ENCODE results near the gene ITPA. TPM values are rescaled to one million over a fixed set of nuclear protein-coding genes. Genes with fewer than 3 reads are reported as not detected.

Gene ITPA
- total and polyA plus RNA-seq, 2 experiments from 2014 or later: 57.5 to 81.7 TPM

DNA sequence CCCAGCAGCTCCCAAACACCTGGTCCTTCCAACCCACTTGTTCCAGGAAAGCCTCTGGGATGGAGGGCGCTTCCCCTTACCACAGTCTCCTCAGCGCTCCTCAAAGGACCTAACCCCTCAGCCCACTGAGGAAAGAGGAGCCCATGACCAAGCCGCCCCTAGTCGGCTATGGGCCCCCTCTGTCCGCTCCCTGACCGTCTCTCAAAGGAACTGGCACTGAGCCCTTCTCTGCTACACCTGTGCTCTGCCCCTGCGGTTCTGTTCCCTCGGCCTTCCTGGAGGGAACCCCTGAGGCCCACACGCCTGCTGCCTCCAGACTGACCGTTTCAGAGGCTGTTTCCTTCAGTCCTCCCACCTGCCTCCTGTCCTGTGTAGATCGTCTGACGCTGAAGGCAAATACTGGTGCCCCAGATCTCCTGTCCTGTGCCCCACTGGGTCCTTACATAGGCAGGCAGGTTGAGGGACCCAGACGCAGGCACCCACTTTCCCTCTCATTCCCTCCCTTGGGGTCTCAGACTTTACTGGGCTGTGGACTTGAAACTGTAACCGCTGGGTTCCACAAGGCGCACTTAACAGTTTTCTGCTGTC is 31.6 kb downstream of the ITPA start:
- no peaks in the 10 kb centered on the region for H3K36me3 ChIP-seq (ENCODE audit: insufficient read depth)
- peaks cover 46% of the 10 kb centered on the region for H3K27me3 ChIP-seq (ENCODE audit: insufficient read depth)
- H4K20me1 ChIP-seq (replicated peaks; ENCODE audit: insufficient read depth): no peaks in the 10 kb centered on the region; the same call in 1 of the 2 replicates
- peak overlapping the region; percentile 96 for H3K4me3 ChIP-seq
- Mint-ChIP-seq H3K4me3 (peak overlapping the region; percentile 91), H3K9me3 (no peaks in the 10 kb centered on the region), H3K27ac (no peak overlapping the region), H3K4me1 (peaks cover 19% of the 10 kb centered on the region), H3K36me3 (ENCODE audit: low read depth) (peaks cover 7% of the 10 kb centered on the region; the same call in 1 of the 3 replicates), H3K27me3 (ENCODE audit: insufficient read depth, low read depth, poor library complexity) (peaks cover 57% of the 10 kb centered on the region)
- H3F3A ChIP-seq (replicated peaks; ENCODE audit: low read depth): 0 out of 2 replicates have a peak, but pooled peaks cover 6% of the 10 kb centered on the region
- no peak for DNase-seq (ENCODE audit: low spot score)
- no peak overlapping the region for H3K27ac ChIP-seq (ENCODE audit: low read depth)
- no peaks in the 10 kb centered on the region for H3K9me2 ChIP-seq (ENCODE audit: insufficient read depth)
- TF ChIP-seq, protein P1, sequence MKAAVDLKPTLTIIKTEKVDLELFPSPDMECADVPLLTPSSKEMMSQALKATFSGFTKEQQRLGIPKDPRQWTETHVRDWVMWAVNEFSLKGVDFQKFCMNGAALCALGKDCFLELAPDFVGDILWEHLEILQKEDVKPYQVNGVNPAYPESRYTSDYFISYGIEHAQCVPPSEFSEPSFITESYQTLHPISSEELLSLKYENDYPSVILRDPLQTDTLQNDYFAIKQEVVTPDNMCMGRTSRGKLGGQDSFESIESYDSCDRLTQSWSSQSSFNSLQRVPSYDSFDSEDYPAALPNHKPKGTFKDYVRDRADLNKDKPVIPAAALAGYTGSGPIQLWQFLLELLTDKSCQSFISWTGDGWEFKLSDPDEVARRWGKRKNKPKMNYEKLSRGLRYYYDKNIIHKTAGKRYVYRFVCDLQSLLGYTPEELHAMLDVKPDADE (IDR thresholded peaks at IDR 0.05): no peak
- TF ChIP-seq EZH2phosphoT487 (IDR thresholded peaks at IDR 0.05; ENCODE audit: unreplicated experiment) (no peak), NANOG (IDR thresholded peaks at IDR 0.05; ENCODE audit: borderline replicate concordance) (no peak), CREB1 (CRISPR knock-in tag; IDR thresholded peaks at IDR 0.05; ENCODE audit: low read depth) (no peak), ZNF331 (CRISPR knock-in tag; IDR thresholded peaks at IDR 0.05; ENCODE audit: low read depth) (no peak), STAT1 (IDR thresholded peaks at IDR 0.05; ENCODE audit: unreplicated experiment) (no peak), JUNB (IDR thresholded peaks at IDR 0.05; ENCODE audit: unreplicated experiment) (no peak), ZNF114 (CRISPR knock-in tag; IDR thresholded peaks at IDR 0.05) (no peak), POLR2AphosphoS5 (IDR thresholded peaks at IDR 0.05; ENCODE audit: low read depth) (no peak), EZH2 (IDR thresholded peaks at IDR 0.05; ENCODE audit: low read depth, unreplicated experiment) (no peak)
- TF ChIP-seq, protein P2, sequence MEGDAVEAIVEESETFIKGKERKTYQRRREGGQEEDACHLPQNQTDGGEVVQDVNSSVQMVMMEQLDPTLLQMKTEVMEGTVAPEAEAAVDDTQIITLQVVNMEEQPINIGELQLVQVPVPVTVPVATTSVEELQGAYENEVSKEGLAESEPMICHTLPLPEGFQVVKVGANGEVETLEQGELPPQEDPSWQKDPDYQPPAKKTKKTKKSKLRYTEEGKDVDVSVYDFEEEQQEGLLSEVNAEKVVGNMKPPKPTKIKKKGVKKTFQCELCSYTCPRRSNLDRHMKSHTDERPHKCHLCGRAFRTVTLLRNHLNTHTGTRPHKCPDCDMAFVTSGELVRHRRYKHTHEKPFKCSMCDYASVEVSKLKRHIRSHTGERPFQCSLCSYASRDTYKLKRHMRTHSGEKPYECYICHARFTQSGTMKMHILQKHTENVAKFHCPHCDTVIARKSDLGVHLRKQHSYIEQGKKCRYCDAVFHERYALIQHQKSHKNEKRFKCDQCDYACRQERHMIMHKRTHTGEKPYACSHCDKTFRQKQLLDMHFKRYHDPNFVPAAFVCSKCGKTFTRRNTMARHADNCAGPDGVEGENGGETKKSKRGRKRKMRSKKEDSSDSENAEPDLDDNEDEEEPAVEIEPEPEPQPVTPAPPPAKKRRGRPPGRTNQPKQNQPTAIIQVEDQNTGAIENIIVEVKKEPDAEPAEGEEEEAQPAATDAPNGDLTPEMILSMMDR (conservative IDR thresholded peaks at IDR 0.05; ENCODE audit: low read depth in 2 of 2): no peak
- TF ChIP-seq, protein P3, sequence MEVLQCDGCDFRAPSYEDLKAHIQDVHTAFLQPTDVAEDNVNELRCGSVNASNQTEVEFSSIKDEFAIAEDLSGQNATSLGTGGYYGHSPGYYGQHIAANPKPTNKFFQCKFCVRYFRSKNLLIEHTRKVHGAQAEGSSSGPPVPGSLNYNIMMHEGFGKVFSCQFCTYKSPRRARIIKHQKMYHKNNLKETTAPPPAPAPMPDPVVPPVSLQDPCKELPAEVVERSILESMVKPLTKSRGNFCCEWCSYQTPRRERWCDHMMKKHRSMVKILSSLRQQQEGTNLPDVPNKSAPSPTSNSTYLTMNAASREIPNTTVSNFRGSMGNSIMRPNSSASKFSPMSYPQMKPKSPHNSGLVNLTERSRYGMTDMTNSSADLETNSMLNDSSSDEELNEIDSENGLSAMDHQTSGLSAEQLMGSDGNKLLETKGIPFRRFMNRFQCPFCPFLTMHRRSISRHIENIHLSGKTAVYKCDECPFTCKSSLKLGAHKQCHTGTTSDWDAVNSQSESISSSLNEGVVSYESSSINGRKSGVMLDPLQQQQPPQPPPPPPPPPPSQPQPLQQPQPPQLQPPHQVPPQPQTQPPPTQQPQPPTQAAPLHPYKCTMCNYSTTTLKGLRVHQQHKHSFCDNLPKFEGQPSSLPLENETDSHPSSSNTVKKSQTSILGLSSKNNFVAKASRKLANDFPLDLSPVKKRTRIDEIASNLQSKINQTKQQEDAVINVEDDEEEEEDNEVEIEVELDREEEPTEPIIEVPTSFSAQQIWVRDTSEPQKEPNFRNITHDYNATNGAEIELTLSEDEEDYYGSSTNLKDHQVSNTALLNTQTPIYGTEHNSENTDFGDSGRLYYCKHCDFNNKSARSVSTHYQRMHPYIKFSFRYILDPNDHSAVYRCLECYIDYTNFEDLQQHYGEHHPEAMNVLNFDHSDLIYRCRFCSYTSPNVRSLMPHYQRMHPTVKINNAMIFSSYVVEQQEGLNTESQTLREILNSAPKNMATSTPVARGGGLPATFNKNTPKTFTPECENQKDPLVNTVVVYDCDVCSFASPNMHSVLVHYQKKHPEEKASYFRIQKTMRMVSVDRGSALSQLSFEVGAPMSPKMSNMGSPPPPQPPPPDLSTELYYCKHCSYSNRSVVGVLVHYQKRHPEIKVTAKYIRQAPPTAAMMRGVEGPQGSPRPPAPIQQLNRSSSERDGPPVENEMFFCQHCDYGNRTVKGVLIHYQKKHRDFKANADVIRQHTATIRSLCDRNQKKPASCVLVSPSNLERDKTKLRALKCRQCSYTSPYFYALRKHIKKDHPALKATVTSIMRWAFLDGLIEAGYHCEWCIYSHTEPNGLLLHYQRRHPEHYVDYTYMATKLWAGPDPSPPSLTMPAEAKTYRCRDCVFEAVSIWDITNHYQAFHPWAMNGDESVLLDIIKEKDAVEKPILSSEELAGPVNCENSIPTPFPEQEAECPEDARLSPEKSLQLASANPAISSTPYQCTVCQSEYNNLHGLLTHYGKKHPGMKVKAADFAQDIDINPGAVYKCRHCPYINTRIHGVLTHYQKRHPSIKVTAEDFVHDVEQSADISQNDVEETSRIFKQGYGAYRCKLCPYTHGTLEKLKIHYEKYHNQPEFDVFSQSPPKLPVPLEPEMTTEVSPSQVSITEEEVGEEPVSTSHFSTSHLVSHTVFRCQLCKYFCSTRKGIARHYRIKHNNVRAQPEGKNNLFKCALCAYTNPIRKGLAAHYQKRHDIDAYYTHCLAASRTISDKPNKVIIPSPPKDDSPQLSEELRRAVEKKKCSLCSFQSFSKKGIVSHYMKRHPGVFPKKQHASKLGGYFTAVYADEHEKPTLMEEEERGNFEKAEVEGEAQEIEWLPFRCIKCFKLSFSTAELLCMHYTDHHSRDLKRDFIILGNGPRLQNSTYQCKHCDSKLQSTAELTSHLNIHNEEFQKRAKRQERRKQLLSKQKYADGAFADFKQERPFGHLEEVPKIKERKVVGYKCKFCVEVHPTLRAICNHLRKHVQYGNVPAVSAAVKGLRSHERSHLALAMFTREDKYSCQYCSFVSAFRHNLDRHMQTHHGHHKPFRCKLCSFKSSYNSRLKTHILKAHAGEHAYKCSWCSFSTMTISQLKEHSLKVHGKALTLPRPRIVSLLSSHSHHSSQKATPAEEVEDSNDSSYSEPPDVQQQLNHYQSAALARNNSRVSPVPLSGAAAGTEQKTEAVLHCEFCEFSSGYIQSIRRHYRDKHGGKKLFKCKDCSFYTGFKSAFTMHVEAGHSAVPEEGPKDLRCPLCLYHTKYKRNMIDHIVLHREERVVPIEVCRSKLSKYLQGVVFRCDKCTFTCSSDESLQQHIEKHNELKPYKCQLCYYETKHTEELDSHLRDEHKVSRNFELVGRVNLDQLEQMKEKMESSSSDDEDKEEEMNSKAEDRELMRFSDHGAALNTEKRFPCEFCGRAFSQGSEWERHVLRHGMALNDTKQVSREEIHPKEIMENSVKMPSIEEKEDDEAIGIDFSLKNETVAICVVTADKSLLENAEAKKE (CRISPR knock-in tag; IDR thresholded peaks at IDR 0.05): no peak
- TF ChIP-seq, protein P4, sequence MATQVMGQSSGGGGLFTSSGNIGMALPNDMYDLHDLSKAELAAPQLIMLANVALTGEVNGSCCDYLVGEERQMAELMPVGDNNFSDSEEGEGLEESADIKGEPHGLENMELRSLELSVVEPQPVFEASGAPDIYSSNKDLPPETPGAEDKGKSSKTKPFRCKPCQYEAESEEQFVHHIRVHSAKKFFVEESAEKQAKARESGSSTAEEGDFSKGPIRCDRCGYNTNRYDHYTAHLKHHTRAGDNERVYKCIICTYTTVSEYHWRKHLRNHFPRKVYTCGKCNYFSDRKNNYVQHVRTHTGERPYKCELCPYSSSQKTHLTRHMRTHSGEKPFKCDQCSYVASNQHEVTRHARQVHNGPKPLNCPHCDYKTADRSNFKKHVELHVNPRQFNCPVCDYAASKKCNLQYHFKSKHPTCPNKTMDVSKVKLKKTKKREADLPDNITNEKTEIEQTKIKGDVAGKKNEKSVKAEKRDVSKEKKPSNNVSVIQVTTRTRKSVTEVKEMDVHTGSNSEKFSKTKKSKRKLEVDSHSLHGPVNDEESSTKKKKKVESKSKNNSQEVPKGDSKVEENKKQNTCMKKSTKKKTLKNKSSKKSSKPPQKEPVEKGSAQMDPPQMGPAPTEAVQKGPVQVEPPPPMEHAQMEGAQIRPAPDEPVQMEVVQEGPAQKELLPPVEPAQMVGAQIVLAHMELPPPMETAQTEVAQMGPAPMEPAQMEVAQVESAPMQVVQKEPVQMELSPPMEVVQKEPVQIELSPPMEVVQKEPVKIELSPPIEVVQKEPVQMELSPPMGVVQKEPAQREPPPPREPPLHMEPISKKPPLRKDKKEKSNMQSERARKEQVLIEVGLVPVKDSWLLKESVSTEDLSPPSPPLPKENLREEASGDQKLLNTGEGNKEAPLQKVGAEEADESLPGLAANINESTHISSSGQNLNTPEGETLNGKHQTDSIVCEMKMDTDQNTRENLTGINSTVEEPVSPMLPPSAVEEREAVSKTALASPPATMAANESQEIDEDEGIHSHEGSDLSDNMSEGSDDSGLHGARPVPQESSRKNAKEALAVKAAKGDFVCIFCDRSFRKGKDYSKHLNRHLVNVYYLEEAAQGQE (IDR thresholded peaks at IDR 0.05; ENCODE audit: unreplicated experiment): no peak
- peak overlapping the region; percentile 96; the same call in 1 of the 2 replicates for H3K4me2 ChIP-seq
- H2AFZ ChIP-seq: no peak overlapping the region
- no peaks in the 10 kb centered on the region for H3K79me2 ChIP-seq (replicated peaks; ENCODE audit: insufficient read depth)
- no peaks in the 10 kb centered on the region; the same call in 1 of the 2 replicates for H3K4me1 ChIP-seq (ENCODE audit: insufficient read depth)
- no peak for ATAC-seq

Measured in GM23338 (cell line).